HEK293 (cell line): ENCODE results near the gene TALDO1.

ENCODE experiments used
- CTCF ChIA-PET: fragments of 350-600 bp; formaldehyde crosslinking; extraction: SDS; loops from one replicate; lab custom pipeline; 2021; ENCODE audit warnings: antibody characterized with exemption; lab: Yijun Ruan, JAX
- POLR2A ChIA-PET: fragments of 300-600 bp; formaldehyde crosslinking; extraction: SDS; loops from one replicate; lab custom pipeline; 2020; ENCODE audit warnings: antibody characterized with exemption, inconsistent platforms; lab: Yijun Ruan, JAX
- H3K27ac ChIP-seq: fragments of 200-500 bp; sonication (Bioruptor generic); 2 replicates; pipeline ENCODE4 v1.5.1; 2014; ENCODE audit warnings: low read depth, low read length, control low read depth, inconsistent platforms; ENCODE audit errors: extremely low read depth
- H3K36me3 ChIP-seq, 2 experiments: fragments of 200-500 bp in 1 of 2; sonication (Bioruptor generic) in 1 of 2; 1 replicate in 1 of 2; 2 replicates in 1 of 2; pipeline ENCODE4 v1.5.1; 2014 to 2017; ENCODE audit warnings: inconsistent platforms in 2 of 2, low read length in 2 of 2; ENCODE audit not compliant: control insufficient read depth in 2 of 2, insufficient read depth in 1 of 2
- H3K4me1 ChIP-seq: fragments of 200-500 bp; sonication (Bioruptor generic); 2 replicates; pipeline ENCODE4 v1.5.1; 2014; ENCODE audit warnings: mild to moderate bottlenecking, low read length, inconsistent platforms; ENCODE audit not compliant: control insufficient read depth, insufficient read depth
- H3K4me3 ChIP-seq: 2 replicates; pipeline ENCODE4 v1.5.1; 2011; ENCODE audit warnings: low read depth, mild to moderate bottlenecking, control low read depth, low read length, moderate library complexity
- H3K9me3 ChIP-seq: fragments of 200-500 bp; sonication (Bioruptor generic); 2 replicates; pipeline ENCODE4 v1.5.1; 2014; ENCODE audit warnings: low read depth, low read length, inconsistent platforms; ENCODE audit not compliant: control insufficient read depth, insufficient read depth
- HOXD13 ChIP-seq: sonication (generic); formaldehyde crosslinking; IDR thresholded peaks from 2 replicates; pipeline ENCODE4 v1.8.0; 2022; ENCODE audit warnings: missing genetic modification reagents, borderline replicate concordance
- IKZF3 ChIP-seq: fragments of 450-650 bp; IDR thresholded peaks from 2 replicates; pipeline ENCODE4 v1.5.0; 2018; ENCODE audit warnings: missing biosample characterization, mild to moderate bottlenecking, missing genetic modification characterization, moderate library complexity
- SCRT2 ChIP-seq: fragments of 450-650 bp; formaldehyde crosslinking; IDR thresholded peaks from 2 replicates; pipeline ENCODE4 v1.5.1; 2016; ENCODE audit warnings: missing biosample characterization, missing genetic modification characterization
- ZNF140 ChIP-seq: fragments of 450-650 bp; formaldehyde crosslinking; IDR thresholded peaks from 2 replicates; pipeline ENCODE4 v1.5.1; 2016; ENCODE audit warnings: missing biosample characterization, missing genetic modification characterization
- ZNF19 ChIP-seq: fragments of 450-650 bp; formaldehyde crosslinking; IDR thresholded peaks from 2 replicates; pipeline ENCODE4; 2016; ENCODE audit warnings: missing biosample characterization, missing genetic modification characterization, low read depth
- ZNF311 ChIP-seq: fragments of 450-650 bp; formaldehyde crosslinking; IDR thresholded peaks from 2 replicates; pipeline ENCODE4 v1.5.1; 2017; ENCODE audit warnings: missing biosample characterization, missing genetic modification characterization, borderline replicate concordance
- ZNF350 ChIP-seq: fragments of 450-650 bp; formaldehyde crosslinking; IDR thresholded peaks from 2 replicates; pipeline ENCODE4 v1.5.0; 2017; ENCODE audit warnings: missing biosample characterization, mild to moderate bottlenecking, missing genetic modification characterization
- ZNF529 ChIP-seq: fragments of 450-650 bp; formaldehyde crosslinking; IDR thresholded peaks from 2 replicates; pipeline ENCODE4 v1.5.1; 2017; ENCODE audit warnings: missing genetic modification characterization, missing biosample characterization; ENCODE audit not compliant: insufficient replicate concordance
- ZNF544 ChIP-seq: fragments of 450-650 bp; formaldehyde crosslinking; IDR thresholded peaks from 2 replicates; pipeline ENCODE4 v1.5.0; 2017; ENCODE audit warnings: missing biosample characterization, missing genetic modification characterization
- ZNF596 ChIP-seq: fragments of 450-650 bp; IDR thresholded peaks from 2 replicates; pipeline ENCODE4 v1.5.0; 2018; ENCODE audit warnings: missing biosample characterization, mild to moderate bottlenecking, missing genetic modification characterization, moderate library complexity
- ZNF670 ChIP-seq: fragments of 450-650 bp; formaldehyde crosslinking; IDR thresholded peaks from 2 replicates; pipeline ENCODE4 v1.5.1; 2016; ENCODE audit warnings: missing biosample characterization, missing genetic modification characterization, low read depth
- TF ChIP-seq, protein P1 (sequence below): fragments of 450-650 bp; formaldehyde crosslinking; IDR thresholded peaks from 2 replicates; pipeline ENCODE4 v1.5.1; 2016; ENCODE audit warnings: missing biosample characterization, missing genetic modification characterization
- TF ChIP-seq, protein P2 (sequence below): fragments of 450-650 bp; formaldehyde crosslinking; IDR thresholded peaks from 2 replicates; pipeline ENCODE4 v1.5.0; 2017; ENCODE audit warnings: missing biosample characterization, missing genetic modification characterization, borderline replicate concordance
- TF ChIP-seq, protein P3 (sequence below): fragments of 450-650 bp; formaldehyde crosslinking; IDR thresholded peaks from 2 replicates; pipeline ENCODE4 v1.5.1; 2017; ENCODE audit warnings: missing biosample characterization, missing genetic modification characterization
- TF ChIP-seq, protein P4 (sequence below): fragments of 450-650 bp; formaldehyde crosslinking; IDR thresholded peaks from 2 replicates; pipeline ENCODE4 v1.5.1; 2016; ENCODE audit warnings: missing biosample characterization, missing genetic modification characterization
- TF ChIP-seq, protein P5 (sequence below): fragments of 450-650 bp; formaldehyde crosslinking; IDR thresholded peaks from 2 replicates; pipeline ENCODE4 v1.5.1; 2016; ENCODE audit warnings: missing biosample characterization, missing genetic modification characterization
- TF ChIP-seq, protein P6 (sequence below): fragments of 450-650 bp; formaldehyde crosslinking; IDR thresholded peaks from 2 replicates; pipeline ENCODE4 v1.5.1; 2016; ENCODE audit warnings: missing biosample characterization, missing genetic modification characterization

TALDO1 gene

DNA sequence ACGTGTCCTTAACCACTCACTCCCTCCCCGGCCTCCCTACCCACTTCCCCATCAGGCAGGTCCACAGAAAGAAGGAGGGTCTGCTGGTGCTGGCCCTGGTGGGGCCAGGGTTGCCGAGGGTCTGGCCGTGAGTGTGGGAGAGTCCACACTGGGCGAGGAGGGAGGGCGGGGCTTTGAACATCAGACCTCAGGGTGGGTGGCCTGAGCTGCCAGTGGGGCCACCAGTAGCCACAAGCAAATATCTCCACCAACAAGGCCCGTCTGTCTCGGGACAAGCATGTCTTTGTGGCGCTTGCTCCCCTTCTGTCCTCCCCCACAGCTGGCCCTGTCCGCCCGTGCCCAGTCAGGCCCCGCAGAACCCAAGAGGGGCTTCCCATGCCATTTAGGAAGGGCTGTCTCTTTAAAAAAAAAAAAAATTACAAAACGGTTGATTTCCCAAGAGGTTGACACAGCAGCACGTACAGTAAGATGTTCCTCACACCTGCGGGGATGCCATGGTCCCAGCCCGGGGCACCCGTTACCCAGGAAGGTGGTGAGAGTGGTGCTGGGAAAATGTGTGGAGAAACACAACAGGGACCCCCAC is 17.7 kb upstream of the TALDO1 start:
- Histone ChIP-seq H3K4me3 (no peak overlapping the region), H3K9me3 (no peaks in the 10 kb centered on the region), H3K36me3 (no peaks in the 10 kb centered on the region), H3K27ac (no peak overlapping the region), H3K4me1 (no peaks in the 10 kb centered on the region; the same call in 1 of the 2 replicates)
- ChIA-PET CTCF (interaction anchor here (0.9 to 1.4 kb wide), 2 partner anchors 8 to 9 kb away, joined by 3 read pairs; no protein-coding TSS in a partner anchor), POLR2A (interaction anchor here (1.1 kb wide), 1 partner anchor 14 kb away, joined by 4 read pairs; no protein-coding TSS in a partner anchor)
- TF ChIP-seq, protein P1, sequence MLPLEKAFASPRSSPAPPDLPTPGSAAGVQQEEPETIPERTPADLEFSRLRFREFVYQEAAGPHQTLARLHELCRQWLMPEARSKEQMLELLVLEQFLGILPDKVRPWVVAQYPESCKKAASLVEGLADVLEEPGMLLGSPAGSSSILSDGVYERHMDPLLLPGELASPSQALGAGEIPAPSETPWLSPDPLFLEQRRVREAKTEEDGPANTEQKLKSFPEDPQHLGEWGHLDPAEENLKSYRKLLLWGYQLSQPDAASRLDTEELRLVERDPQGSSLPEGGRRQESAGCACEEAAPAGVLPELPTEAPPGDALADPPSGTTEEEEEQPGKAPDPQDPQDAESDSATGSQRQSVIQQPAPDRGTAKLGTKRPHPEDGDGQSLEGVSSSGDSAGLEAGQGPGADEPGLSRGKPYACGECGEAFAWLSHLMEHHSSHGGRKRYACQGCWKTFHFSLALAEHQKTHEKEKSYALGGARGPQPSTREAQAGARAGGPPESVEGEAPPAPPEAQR, result no peak
- TF ChIP-seq ZNF311 (tag by site-specific recombination), result no peak
- TF ChIP-seq IKZF3 (tag by site-specific recombination), result no peak
- TF ChIP-seq ZNF670, result no peak
- TF ChIP-seq ZNF596 (tag by site-specific recombination), result no peak
- no peak for TF ChIP-seq ZNF19 (tag by site-specific recombination)
- TF ChIP-seq, protein P2, sequence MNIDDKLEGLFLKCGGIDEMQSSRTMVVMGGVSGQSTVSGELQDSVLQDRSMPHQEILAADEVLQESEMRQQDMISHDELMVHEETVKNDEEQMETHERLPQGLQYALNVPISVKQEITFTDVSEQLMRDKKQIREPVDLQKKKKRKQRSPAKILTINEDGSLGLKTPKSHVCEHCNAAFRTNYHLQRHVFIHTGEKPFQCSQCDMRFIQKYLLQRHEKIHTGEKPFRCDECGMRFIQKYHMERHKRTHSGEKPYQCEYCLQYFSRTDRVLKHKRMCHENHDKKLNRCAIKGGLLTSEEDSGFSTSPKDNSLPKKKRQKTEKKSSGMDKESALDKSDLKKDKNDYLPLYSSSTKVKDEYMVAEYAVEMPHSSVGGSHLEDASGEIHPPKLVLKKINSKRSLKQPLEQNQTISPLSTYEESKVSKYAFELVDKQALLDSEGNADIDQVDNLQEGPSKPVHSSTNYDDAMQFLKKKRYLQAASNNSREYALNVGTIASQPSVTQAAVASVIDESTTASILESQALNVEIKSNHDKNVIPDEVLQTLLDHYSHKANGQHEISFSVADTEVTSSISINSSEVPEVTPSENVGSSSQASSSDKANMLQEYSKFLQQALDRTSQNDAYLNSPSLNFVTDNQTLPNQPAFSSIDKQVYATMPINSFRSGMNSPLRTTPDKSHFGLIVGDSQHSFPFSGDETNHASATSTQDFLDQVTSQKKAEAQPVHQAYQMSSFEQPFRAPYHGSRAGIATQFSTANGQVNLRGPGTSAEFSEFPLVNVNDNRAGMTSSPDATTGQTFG (tag by site-specific recombination), result no peak
- TF ChIP-seq ZNF544, result no peak
- TF ChIP-seq ZNF529 (tag by site-specific recombination), result no peak
- TF ChIP-seq ZNF140 (tag by site-specific recombination), result no peak
- TF ChIP-seq, protein P3, sequence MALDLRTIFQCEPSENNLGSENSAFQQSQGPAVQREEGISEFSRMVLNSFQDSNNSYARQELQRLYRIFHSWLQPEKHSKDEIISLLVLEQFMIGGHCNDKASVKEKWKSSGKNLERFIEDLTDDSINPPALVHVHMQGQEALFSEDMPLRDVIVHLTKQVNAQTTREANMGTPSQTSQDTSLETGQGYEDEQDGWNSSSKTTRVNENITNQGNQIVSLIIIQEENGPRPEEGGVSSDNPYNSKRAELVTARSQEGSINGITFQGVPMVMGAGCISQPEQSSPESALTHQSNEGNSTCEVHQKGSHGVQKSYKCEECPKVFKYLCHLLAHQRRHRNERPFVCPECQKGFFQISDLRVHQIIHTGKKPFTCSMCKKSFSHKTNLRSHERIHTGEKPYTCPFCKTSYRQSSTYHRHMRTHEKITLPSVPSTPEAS (tag by site-specific recombination), result no peak
- TF ChIP-seq, protein P4, sequence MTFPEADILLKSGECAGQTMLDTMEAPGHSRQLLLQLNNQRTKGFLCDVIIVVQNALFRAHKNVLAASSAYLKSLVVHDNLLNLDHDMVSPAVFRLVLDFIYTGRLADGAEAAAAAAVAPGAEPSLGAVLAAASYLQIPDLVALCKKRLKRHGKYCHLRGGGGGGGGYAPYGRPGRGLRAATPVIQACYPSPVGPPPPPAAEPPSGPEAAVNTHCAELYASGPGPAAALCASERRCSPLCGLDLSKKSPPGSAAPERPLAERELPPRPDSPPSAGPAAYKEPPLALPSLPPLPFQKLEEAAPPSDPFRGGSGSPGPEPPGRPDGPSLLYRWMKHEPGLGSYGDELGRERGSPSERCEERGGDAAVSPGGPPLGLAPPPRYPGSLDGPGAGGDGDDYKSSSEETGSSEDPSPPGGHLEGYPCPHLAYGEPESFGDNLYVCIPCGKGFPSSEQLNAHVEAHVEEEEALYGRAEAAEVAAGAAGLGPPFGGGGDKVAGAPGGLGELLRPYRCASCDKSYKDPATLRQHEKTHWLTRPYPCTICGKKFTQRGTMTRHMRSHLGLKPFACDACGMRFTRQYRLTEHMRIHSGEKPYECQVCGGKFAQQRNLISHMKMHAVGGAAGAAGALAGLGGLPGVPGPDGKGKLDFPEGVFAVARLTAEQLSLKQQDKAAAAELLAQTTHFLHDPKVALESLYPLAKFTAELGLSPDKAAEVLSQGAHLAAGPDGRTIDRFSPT (tag by site-specific recombination), result no peak
- TF ChIP-seq, protein P5, sequence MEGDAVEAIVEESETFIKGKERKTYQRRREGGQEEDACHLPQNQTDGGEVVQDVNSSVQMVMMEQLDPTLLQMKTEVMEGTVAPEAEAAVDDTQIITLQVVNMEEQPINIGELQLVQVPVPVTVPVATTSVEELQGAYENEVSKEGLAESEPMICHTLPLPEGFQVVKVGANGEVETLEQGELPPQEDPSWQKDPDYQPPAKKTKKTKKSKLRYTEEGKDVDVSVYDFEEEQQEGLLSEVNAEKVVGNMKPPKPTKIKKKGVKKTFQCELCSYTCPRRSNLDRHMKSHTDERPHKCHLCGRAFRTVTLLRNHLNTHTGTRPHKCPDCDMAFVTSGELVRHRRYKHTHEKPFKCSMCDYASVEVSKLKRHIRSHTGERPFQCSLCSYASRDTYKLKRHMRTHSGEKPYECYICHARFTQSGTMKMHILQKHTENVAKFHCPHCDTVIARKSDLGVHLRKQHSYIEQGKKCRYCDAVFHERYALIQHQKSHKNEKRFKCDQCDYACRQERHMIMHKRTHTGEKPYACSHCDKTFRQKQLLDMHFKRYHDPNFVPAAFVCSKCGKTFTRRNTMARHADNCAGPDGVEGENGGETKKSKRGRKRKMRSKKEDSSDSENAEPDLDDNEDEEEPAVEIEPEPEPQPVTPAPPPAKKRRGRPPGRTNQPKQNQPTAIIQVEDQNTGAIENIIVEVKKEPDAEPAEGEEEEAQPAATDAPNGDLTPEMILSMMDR (tag by site-specific recombination), result no peak
- no peak for TF ChIP-seq HOXD13 (CRISPR knock-in tag)
- TF ChIP-seq, protein P6, sequence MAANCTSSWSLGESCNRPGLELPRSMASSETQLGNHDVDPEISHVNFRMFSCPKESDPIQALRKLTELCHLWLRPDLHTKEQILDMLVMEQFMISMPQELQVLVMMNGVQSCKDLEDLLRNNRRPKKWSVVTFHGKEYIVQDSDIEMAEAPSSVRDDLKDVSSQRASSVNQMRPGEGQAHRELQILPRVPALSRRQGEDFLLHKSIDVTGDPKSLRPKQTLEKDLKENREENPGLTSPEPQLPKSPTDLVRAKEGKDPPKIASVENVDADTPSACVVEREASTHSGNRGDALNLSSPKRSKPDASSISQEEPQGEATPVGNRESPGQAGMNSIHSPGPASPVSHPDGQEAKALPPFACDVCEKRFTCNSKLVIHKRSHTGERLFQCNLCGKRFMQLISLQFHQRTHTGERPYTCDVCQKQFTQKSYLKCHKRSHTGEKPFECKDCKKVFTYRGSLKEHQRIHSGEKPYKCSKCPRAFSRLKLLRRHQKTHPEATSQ (tag by site-specific recombination), result no peak
- TF ChIP-seq SCRT2 (tag by site-specific recombination), result no peak
- TF ChIP-seq ZNF350 (tag by site-specific recombination), result no peak
